Left renal pelvis (tissue), 4 donors: Measurements from ENCODE around the gene SPIRE2. TPM values are rescaled to one million over a fixed set of nuclear protein-coding genes. Genes with fewer than 3 reads are reported as not detected.
"Not testable (repeated sequence)": the region's sequence is repeated elsewhere in the genome, so short reads cannot be mapped to it uniquely, and the experiment has no call there.

Experiments
- DNase-seq, 4 donors: peaks; one replicate each; pipeline ENCODE4 v3.0.0-alpha.2; 2013; ENCODE audit warnings: low read depth in 4 of 4, low spot score in 3 of 4
- polyA plus RNA-seq, 4 donors: library from polyadenylated mRNA; unstranded; fragments of 120-200 nt; gene quantifications; one replicate each; pipeline ENCODE4 v1.2.1, GENCODE V29; 2013; ENCODE audit not compliant: insufficient read length in 4 of 4

Gene SPIRE2
- polyA plus RNA-seq, 4 donors, result 5.2 to 25.6 (median 9.2) TPM

- DNase-seq, result no peak
These were observed 19.8 kb upstream of the SPIRE2 start for GRCh38 chr16:89808475-89808874.

GRCh38 chr16:89811321-89811720 is 17.0 kb upstream of the SPIRE2 start:
- DNase-seq, result no peak

GRCh38 chr16:89815639-89816348 is 12.5 kb upstream of the SPIRE2 start:
- DNase-seq, result no peak

GRCh38 chr16:89818851-89819403 is 9.3 kb upstream of the SPIRE2 start:
- DNase-seq, result not testable (repeated sequence)

- not testable (repeated sequence) for DNase-seq
These were observed 8.8 kb upstream of the SPIRE2 start for GRCh38 chr16:89819448-89819847.

GRCh38 chr16:89821438-89822187 is 6.7 kb upstream of the SPIRE2 start:
- DNase-seq, result no peak

GRCh38 chr16:89822188-89823086 is 5.8 kb upstream of the SPIRE2 start:
- DNase-seq, result no peak

- no peak for DNase-seq
These were observed 5.0 kb upstream of the SPIRE2 start for GRCh38 chr16:89823087-89823823.

GRCh38 chr16:89823824-89824148 is 4.5 kb upstream of the SPIRE2 start:
- not testable (repeated sequence) for DNase-seq

GRCh38 chr16:89826531-89827382 is 1.5 kb upstream of the SPIRE2 start:
- DNase-seq, result no peak

GRCh38 chr16:89827383-89828198 is 684 bp upstream of the SPIRE2 start:
- no peak for DNase-seq

- DNase-seq, result no peak
These were observed 775 bp downstream of the SPIRE2 start for GRCh38 chr16:89828870-89829629.

GRCh38 chr16:89829630-89830437 is 1.6 kb downstream of the SPIRE2 start:
- no peak for DNase-seq

- DNase-seq, result no peak
These were observed 3.6 kb downstream of the SPIRE2 start for GRCh38 chr16:89831810-89832328.

GRCh38 chr16:89833664-89834363 is 5.5 kb downstream of the SPIRE2 start:
- not testable (repeated sequence) for DNase-seq

- not testable (repeated sequence) for DNase-seq
These were observed 6.6 kb downstream of the SPIRE2 start for GRCh38 chr16:89834813-89835363.
